H1 (cell line): ENCODE measurements around the gene TEAD1.

Source experiments
- CHD2 ChIP-seq: IDR thresholded peaks from 2 replicates; pipeline ENCODE4 v1.6.1; 2012; ENCODE audit warnings: low read length, improper control_type of control experiment
- CTCF ChIP-seq, 3 experiments: IDR thresholded peaks; 1 replicate in 2 of 3; 2 replicates in 1 of 3; pipeline versions ENCODE4 v1.5.1 to v1.6.1; 2011; ENCODE audit warnings: low read length in 3 of 3, mild to moderate bottlenecking in 3 of 3, inconsistent platforms in 2 of 3, low read depth in 1 of 3, moderate library complexity in 1 of 3; ENCODE audit not compliant: insufficient read depth in 1 of 3; ENCODE audit errors: control extremely low read depth in 1 of 3
- HDAC6 ChIP-seq: IDR thresholded peaks from one replicate; pipeline ENCODE4 v1.7.1; 2012; ENCODE audit warnings: low read depth, mild to moderate bottlenecking, inconsistent platforms, low read length, moderate library complexity
- POLR2A ChIP-seq, 2 experiments: IDR thresholded peaks; 1 replicate in 1 of 2; 2 replicates in 1 of 2; pipeline ENCODE4 v1.6.1; 2011; ENCODE audit warnings: low read depth in 2 of 2, low read length in 2 of 2, mild to moderate bottlenecking in 2 of 2; ENCODE audit errors: control extremely low read depth in 1 of 2
- TAF7 ChIP-seq: optimal IDR thresholded peaks from 2 replicates; pipeline ENCODE3; 2011; ENCODE audit warnings: low read depth, mild to moderate bottlenecking, inconsistent platforms, low read length, moderate library complexity, borderline replicate concordance
- TBP ChIP-seq: IDR thresholded peaks from 2 replicates; pipeline ENCODE4 v1.6.1; 2011; ENCODE audit warnings: low read depth, low read length, improper control_type of control experiment

- no peak for TF ChIP-seq TBP
- TF ChIP-seq CTCF (IDR thresholded peaks at IDR 0.05; ENCODE audit: control extremely low read depth in 1 of 3, insufficient read depth in 1 of 3, low read depth in 1 of 3, low read length in 3 of 3): no peak
- no peak for TF ChIP-seq TAF7
- no peak for TF ChIP-seq HDAC6
- no peak for TF ChIP-seq POLR2A (IDR thresholded peaks at IDR 0.05; ENCODE audit: control extremely low read depth in 1 of 2, low read depth in 2 of 2, low read length in 2 of 2)
- TF ChIP-seq CHD2: no peak
These were observed 97.7 kb downstream of the TEAD1 start for GRCh38 chr11:12771875-12772274.
